ENCODE measurements around the gene THAP4. TPM values are rescaled to one million over a fixed set of nuclear protein-coding genes. Genes with fewer than 3 reads are reported as not detected.
"Not testable (repeated sequence)": the region's sequence is repeated elsewhere in the genome, so short reads cannot be mapped to it uniquely, and the experiment has no call there.

THAP4 gene
- total RNA-seq, 1 donor from 2014 or later: 43.3 TPM

- DNase-seq (ENCODE audit: low read depth): no peak
- H3K4me3 ChIP-seq (ENCODE audit: low read depth, low read length): no peak overlapping the region
- no peaks in the 10 kb centered on the region for H3K27me3 ChIP-seq (ENCODE audit: control insufficient read depth, insufficient read depth, low read length)
- TF ChIP-seq CTCF (IDR thresholded peaks at IDR 0.05; ENCODE audit: insufficient read depth, low read length, poor library complexity, severe bottlenecking): no peak
- peaks cover 3% of the 10 kb centered on the region for H3K36me3 ChIP-seq (ENCODE audit: control insufficient read depth, insufficient read depth, low read length)
Measured at GRCh38 chr2:241569831-241570281, 67.1 kb downstream of the THAP4 start.

- H3K4me3 ChIP-seq (ENCODE audit: low read depth, low read length): no peak overlapping the region
- TF ChIP-seq CTCF (IDR thresholded peaks at IDR 0.05; ENCODE audit: insufficient read depth, low read length, poor library complexity, severe bottlenecking): no peak
- peaks cover 3% of the 10 kb centered on the region for H3K36me3 ChIP-seq (ENCODE audit: control insufficient read depth, insufficient read depth, low read length)
- no peak for DNase-seq (ENCODE audit: low read depth)
- H3K27me3 ChIP-seq (ENCODE audit: control insufficient read depth, insufficient read depth, low read length): no peaks in the 10 kb centered on the region
Measured at GRCh38 chr2:241568726-241569125, 68.2 kb downstream of the THAP4 start.

GRCh38 chr2:241567776-241568175 is 69.2 kb downstream of the THAP4 start:
- peaks cover 4% of the 10 kb centered on the region for H3K36me3 ChIP-seq (ENCODE audit: control insufficient read depth, insufficient read depth, low read length)

GRCh38 chr2:241567266-241567665 is 69.7 kb downstream of the THAP4 start:
- not testable (repeated sequence) for H3K27me3 ChIP-seq (ENCODE audit: control insufficient read depth, insufficient read depth, low read length); H3K36me3 ChIP-seq (ENCODE audit: control insufficient read depth, insufficient read depth, low read length); DNase-seq (ENCODE audit: low read depth); H3K4me3 ChIP-seq (ENCODE audit: low read depth, low read length)

More at GRCh38 chr2:241567776-241568175, 69.2 kb downstream of the THAP4 start:
- H3K27me3 ChIP-seq (ENCODE audit: control insufficient read depth, insufficient read depth, low read length): no peaks in the 10 kb centered on the region
- TF ChIP-seq CTCF (IDR thresholded peaks at IDR 0.05; ENCODE audit: insufficient read depth, low read length, poor library complexity, severe bottlenecking): no peak
- no peak for DNase-seq (ENCODE audit: low read depth)
- H3K4me3 ChIP-seq (ENCODE audit: low read depth, low read length): no peak overlapping the region

GRCh38 chr2:241566468-241566867 is 70.5 kb downstream of the THAP4 start:
- no peak overlapping the region for H3K4me3 ChIP-seq (ENCODE audit: low read depth, low read length)
- no peak for TF ChIP-seq CTCF (IDR thresholded peaks at IDR 0.05; ENCODE audit: insufficient read depth, low read length, poor library complexity, severe bottlenecking)
- no peaks in the 10 kb centered on the region for H3K27me3 ChIP-seq (ENCODE audit: control insufficient read depth, insufficient read depth, low read length)
- no peak for DNase-seq (ENCODE audit: low read depth)
- peaks cover 1% of the 10 kb centered on the region for H3K36me3 ChIP-seq (ENCODE audit: control insufficient read depth, insufficient read depth, low read length)

- H3K4me3 ChIP-seq (ENCODE audit: low read depth, low read length); DNase-seq (ENCODE audit: low read depth); H3K27me3 ChIP-seq (ENCODE audit: control insufficient read depth, insufficient read depth, low read length); H3K36me3 ChIP-seq (ENCODE audit: control insufficient read depth, insufficient read depth, low read length): not testable (repeated sequence)
Measured at GRCh38 chr2:241566021-241566420, 70.9 kb downstream of the THAP4 start.

- no peak for DNase-seq (ENCODE audit: low read depth)
- H3K36me3 ChIP-seq (ENCODE audit: control insufficient read depth, insufficient read depth, low read length): peaks cover 1% of the 10 kb centered on the region
- no peak overlapping the region for H3K4me3 ChIP-seq (ENCODE audit: low read depth, low read length)
- no peak for TF ChIP-seq CTCF (IDR thresholded peaks at IDR 0.05; ENCODE audit: insufficient read depth, low read length, poor library complexity, severe bottlenecking)
- H3K27me3 ChIP-seq (ENCODE audit: control insufficient read depth, insufficient read depth, low read length): no peaks in the 10 kb centered on the region
Measured at GRCh38 chr2:241565411-241565810, 71.5 kb downstream of the THAP4 start.

Data from kidney epithelial cell (primary cell).